ENCODE results near the gene IPO13. TPM values are rescaled to one million over a fixed set of nuclear protein-coding genes. Genes with fewer than 3 reads are reported as not detected.

The IPO13 gene
- total and polyA plus RNA-seq, 10 of the 15 experiments (the other 5 are each of a cell fraction or from before 2014, with no cell fraction given), result 7.1 to 26.6 (median 15.9) TPM

DNA sequence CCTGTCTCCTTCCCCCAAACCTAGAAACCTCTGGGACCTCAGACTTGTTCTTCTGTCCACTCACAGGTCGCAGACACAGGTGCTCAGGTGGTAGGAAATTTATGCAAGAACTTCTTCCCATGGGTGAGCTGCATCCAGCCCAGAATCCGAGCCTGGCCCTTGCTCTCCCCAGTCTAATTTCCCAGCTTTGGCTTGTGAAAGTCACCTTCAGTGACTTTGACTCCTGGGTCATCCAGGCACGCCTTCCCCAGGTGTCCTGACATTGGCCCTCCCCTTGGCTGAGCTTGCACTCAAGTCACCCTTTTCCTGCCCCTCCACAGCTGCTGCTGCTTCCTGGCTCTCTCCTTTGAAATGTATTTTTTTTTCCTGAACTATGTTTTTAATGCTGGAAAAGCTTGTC, 6.6 kb downstream of the IPO13 start:
- ChIA-PET RAD21 (ENCODE audit: unreplicated experiment) (interaction anchor here (1.3 kb wide), 1 partner anchor 52 kb away, joined by 4 read pairs; no protein-coding TSS in a partner anchor), SMC1A (ENCODE audit: uncharacterized antibody, unreplicated experiment) (interaction anchor here (0.9 to 1.7 kb wide), 5 partner anchors 19 to 189 kb away, joined by 3 to 8 read pairs (median 3); no protein-coding TSS in a partner anchor), POLR2A (interaction anchor here (0.6 kb wide), 1 partner anchor 583 kb away, joined by 6 read pairs; no protein-coding TSS in a partner anchor), CTCF (interaction anchor here (0.7 kb wide), 1 partner anchor 8 kb away, joined by 3 read pairs; no protein-coding TSS in a partner anchor)
- in situ Hi-C loops (cut with MboI), result no loop called here
- FAIRE-seq (no peak), DNase-seq (ENCODE audit: low read depth, low spot score) (no peak), ATAC-seq (no peak)
- Histone ChIP-seq H2AFZ (ENCODE audit: control insufficient read depth, low read depth, low read length) (no peak overlapping the region), H3K36me3 (ENCODE audit: control insufficient read depth in 2 of 2, insufficient read depth in 2 of 2, low read length in 1 of 2) (peaks cover 0 to 10% of the 10 kb centered on the region in 2 experiments; a peak in 1 of 4 replicates), H3K4me2 (ENCODE audit: control insufficient read depth, insufficient read depth) (no peak overlapping the region), H3K9me3 (replicated peaks; ENCODE audit: control insufficient read depth, insufficient read depth, low read length) (no peaks in the 10 kb centered on the region), H3K27ac (ENCODE audit: control insufficient read depth, insufficient read depth) (no peak overlapping the region), H3K27me3 (replicated peaks in 1 of 2; ENCODE audit: control insufficient read depth in 2 of 2, insufficient read depth in 2 of 2, low read length in 1 of 2) (no peaks in the 10 kb centered on the region), H3K9ac (ENCODE audit: control insufficient read depth, insufficient read depth, low read length) (no peak overlapping the region), H3K4me1 (ENCODE audit: control insufficient read depth, insufficient read depth, low read length) (peaks cover 1% of the 10 kb centered on the region; the same call in 1 of the 2 replicates), H3K4me3 (no peak overlapping the region), H3K79me2 (ENCODE audit: control insufficient read depth, insufficient read depth, low read length) (peaks cover 1% of the 10 kb centered on the region), H4K20me1 (ENCODE audit: control insufficient read depth, insufficient read depth) (no peaks in the 10 kb centered on the region)
- 69% methylated on average over 3 of the region's 3 CpGs for WGBS (ENCODE audit: insufficient coverage, insufficient replicate concordance, low lambda C conversion rate, missing lambda C conversion rate)
- no peak for TF ChIP-seq STAT3 (IDR thresholded peaks at IDR 0.05; ENCODE audit: low read depth, low read length)
- no peak for TF ChIP-seq TCF7 (IDR thresholded peaks at IDR 0.05; ENCODE audit: borderline replicate concordance)
- TF ChIP-seq ATF3 (IDR thresholded peaks at IDR 0.05; ENCODE audit: borderline replicate concordance, extremely low read depth, low read depth, low read length), result no peak
- no peak for TF ChIP-seq MAX (IDR thresholded peaks at IDR 0.05; ENCODE audit: low read depth, low read length)
- no peak for TF ChIP-seq CHD1 (IDR thresholded peaks at IDR 0.05; ENCODE audit: low read depth, low read length)
- TF ChIP-seq, protein P1, sequence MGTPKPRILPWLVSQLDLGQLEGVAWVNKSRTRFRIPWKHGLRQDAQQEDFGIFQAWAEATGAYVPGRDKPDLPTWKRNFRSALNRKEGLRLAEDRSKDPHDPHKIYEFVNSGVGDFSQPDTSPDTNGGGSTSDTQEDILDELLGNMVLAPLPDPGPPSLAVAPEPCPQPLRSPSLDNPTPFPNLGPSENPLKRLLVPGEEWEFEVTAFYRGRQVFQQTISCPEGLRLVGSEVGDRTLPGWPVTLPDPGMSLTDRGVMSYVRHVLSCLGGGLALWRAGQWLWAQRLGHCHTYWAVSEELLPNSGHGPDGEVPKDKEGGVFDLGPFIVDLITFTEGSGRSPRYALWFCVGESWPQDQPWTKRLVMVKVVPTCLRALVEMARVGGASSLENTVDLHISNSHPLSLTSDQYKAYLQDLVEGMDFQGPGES (IDR thresholded peaks at IDR 0.05), result no peak
- TF ChIP-seq, protein P2, sequence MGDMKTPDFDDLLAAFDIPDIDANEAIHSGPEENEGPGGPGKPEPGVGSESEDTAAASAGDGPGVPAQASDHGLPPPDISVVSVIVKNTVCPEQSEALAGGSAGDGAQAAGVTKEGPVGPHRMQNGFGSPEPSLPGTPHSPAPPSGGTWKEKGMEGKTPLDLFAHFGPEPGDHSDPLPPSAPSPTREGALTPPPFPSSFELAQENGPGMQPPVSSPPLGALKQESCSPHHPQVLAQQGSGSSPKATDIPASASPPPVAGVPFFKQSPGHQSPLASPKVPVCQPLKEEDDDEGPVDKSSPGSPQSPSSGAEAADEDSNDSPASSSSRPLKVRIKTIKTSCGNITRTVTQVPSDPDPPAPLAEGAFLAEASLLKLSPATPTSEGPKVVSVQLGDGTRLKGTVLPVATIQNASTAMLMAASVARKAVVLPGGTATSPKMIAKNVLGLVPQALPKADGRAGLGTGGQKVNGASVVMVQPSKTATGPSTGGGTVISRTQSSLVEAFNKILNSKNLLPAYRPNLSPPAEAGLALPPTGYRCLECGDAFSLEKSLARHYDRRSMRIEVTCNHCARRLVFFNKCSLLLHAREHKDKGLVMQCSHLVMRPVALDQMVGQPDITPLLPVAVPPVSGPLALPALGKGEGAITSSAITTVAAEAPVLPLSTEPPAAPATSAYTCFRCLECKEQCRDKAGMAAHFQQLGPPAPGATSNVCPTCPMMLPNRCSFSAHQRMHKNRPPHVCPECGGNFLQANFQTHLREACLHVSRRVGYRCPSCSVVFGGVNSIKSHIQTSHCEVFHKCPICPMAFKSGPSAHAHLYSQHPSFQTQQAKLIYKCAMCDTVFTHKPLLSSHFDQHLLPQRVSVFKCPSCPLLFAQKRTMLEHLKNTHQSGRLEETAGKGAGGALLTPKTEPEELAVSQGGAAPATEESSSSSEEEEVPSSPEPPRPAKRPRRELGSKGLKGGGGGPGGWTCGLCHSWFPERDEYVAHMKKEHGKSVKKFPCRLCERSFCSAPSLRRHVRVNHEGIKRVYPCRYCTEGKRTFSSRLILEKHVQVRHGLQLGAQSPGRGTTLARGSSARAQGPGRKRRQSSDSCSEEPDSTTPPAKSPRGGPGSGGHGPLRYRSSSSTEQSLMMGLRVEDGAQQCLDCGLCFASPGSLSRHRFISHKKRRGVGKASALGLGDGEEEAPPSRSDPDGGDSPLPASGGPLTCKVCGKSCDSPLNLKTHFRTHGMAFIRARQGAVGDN (IDR thresholded peaks at IDR 0.05), result no peak
- TF ChIP-seq STAT1 (conservative IDR thresholded peaks at IDR 0.05), result no peak
- no peak for TF ChIP-seq BHLHE40 (IDR thresholded peaks at IDR 0.05; ENCODE audit: borderline replicate concordance in 1 of 2, low read depth in 2 of 2, low read length in 1 of 2)
- TF ChIP-seq SRF (IDR thresholded peaks at IDR 0.05; ENCODE audit: low read depth in 2 of 2, low read length in 2 of 2), result no peak
- no peak for TF ChIP-seq POU2F2 (IDR thresholded peaks at IDR 0.05; ENCODE audit: borderline replicate concordance, low read depth, low read length)
- BruUV-seq (replicated peaks), result no TSS peak
- intact Hi-C loops (cut with micrococcal nuclease; ENCODE audit: unreplicated experiment), result no loop called here

Measured in GM12878 (cell line).